Dermis microvascular lymphatic vessel endothelial cell (primary cell): ENCODE results near the gene GPX7. TPM values are rescaled to one million over a fixed set of nuclear protein-coding genes. Genes with fewer than 3 reads are reported as not detected.
"Not testable (repeated sequence)": the region's sequence is repeated elsewhere in the genome, so short reads cannot be mapped to it uniquely, and the experiment has no call there.

Experiments
- DNase-seq, 2 donors: peaks; one replicate each; pipeline versions ENCODE4 v3.0.0 to v3.0.0-alpha.2; 2010; ENCODE audit warnings: low read depth in 2 of 2
- total RNA-seq: library from RNA; depleted of rRNA; stranded (reverse); fragments of >200 nt; gene quantifications from 2 replicates; pipeline ENCODE4 v1.2.1, GENCODE V29; 2014

GPX7 gene
- 15.0 and 20.7 TPM in 2 replicates for total RNA-seq

GRCh38 chr1:52601991-52602855 lies at the start of gene GPX7:
Gene GPX7, plus strand, starts transcription at chr1:52602371. Its CDS starts 39 bp downstream, at chr1:52602410.
- peak in 1 of 2 donors; percentile 49 for DNase-seq

GRCh38 chr1:52552505-52553361 lies 49.4 kb upstream of the GPX7 start, which contains the start of gene TUT4:
Gene TUT4, minus strand, starts transcription at chr1:52553092. Its CDS starts 26,812 bp downstream, at chr1:52526280.
- peak; percentile 50 to 80 for DNase-seq

- DNase-seq: peak; percentile 41 to 85
Observed at GRCh38 chr1:52553362-52554266, 48.6 kb upstream of the GPX7 start.

- no peak for DNase-seq
Observed at GRCh38 chr1:52554267-52554640, 47.9 kb upstream of the GPX7 start.

- no peak for DNase-seq
Observed at GRCh38 chr1:52554756-52555155, 47.4 kb upstream of the GPX7 start.

- DNase-seq: no peak
Observed at GRCh38 chr1:52556641-52557360, 45.4 kb upstream of the GPX7 start.

- no peak for DNase-seq
Observed at GRCh38 chr1:52558941-52559340, 43.2 kb upstream of the GPX7 start.

GRCh38 chr1:52559875-52560274 lies 42.3 kb upstream of the GPX7 start:
- DNase-seq: no peak

- DNase-seq: no peak
Observed at GRCh38 chr1:52562766-52563165, 39.4 kb upstream of the GPX7 start.

- DNase-seq: no peak
Observed at GRCh38 chr1:52567943-52568342, 34.2 kb upstream of the GPX7 start.

- DNase-seq: peak in 1 of 2 donors; percentile 12
Observed at GRCh38 chr1:52569449-52570210, 32.5 kb upstream of the GPX7 start.

- peak in 1 of 2 donors; percentile 18 for DNase-seq
Observed at GRCh38 chr1:52571783-52572182, 30.4 kb upstream of the GPX7 start.

GRCh38 chr1:52572387-52572786 lies 29.8 kb upstream of the GPX7 start:
- DNase-seq: no peak

GRCh38 chr1:52574594-52574993 lies 27.6 kb upstream of the GPX7 start:
- DNase-seq: peak in 1 of 2 donors; percentile 47

- DNase-seq: no peak
Observed at GRCh38 chr1:52576074-52576473, 26.1 kb upstream of the GPX7 start.

GRCh38 chr1:52578066-52578465 lies 24.1 kb upstream of the GPX7 start:
- not testable (repeated sequence) for DNase-seq

- DNase-seq: no peak
Observed at GRCh38 chr1:52579415-52579814, 22.8 kb upstream of the GPX7 start.

- no peak for DNase-seq
Observed at GRCh38 chr1:52580283-52580682, 21.9 kb upstream of the GPX7 start.

GRCh38 chr1:52582116-52582696 lies 20.0 kb upstream of the GPX7 start:
- DNase-seq: no peak
